ENCODE measurements around the gene RIPOR3.
"Not testable (repeated sequence)": the region's sequence is repeated elsewhere in the genome, so short reads cannot be mapped to it uniquely, and the experiment has no call there.

RIPOR3 gene

DNA sequence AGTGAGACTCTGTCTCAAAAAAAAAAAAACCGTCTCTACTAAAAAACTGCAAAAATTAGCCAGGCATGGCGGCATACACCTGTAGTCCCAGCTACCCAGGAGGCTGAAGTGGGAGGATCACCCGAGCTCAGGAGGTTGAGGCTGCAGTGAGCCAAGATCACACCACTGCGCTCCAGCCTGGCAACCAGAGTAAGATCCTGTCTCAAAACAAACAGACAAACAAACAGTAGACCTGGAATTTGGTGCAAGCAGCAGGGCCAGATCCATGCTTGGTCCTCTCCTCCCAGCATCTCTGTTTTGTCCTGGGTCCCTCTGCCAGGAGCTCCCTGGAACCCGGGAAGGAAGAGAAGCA lies 11.6 kb downstream of the RIPOR3 start:
- no peak for DNase-seq

DNA sequence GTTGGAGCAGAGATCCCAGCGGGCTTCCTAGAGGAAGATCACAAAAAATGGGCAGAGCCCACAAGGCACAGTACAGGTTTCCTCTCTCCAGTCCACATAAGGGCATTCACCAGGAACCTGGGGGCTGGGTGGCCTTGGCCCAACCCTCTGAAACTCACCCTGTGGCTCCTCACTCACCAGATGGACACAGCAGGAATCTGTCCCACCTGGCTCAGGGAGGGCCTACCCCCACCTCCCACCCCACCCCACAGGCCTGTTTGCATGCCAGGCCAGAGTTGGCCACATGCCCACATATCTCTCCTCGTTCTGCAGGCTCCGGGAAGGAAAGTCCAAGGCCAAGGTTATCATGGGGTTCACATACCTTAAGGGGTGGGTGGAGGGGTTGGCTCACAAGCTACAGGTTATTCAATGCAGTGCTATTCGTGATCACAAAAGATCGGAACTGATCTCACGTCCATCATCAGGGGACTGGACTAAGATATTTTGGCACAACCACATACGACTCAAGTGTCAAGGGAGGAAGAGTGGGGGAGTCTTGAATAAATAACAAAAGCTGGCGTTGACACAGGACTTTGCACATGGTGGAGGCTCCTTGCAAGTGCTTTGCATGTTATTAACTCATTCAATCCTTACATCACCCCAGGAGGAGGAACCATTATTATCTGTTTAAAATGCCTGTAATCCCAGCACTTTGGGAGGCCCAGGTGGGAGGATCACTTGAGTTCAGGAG lies 13.0 kb downstream of the RIPOR3 start:
- DNase-seq: no peak

GRCh38 chr20:50676858-50677257 lies 14.5 kb downstream of the RIPOR3 start:
- no peak for DNase-seq

GRCh38 chr20:50676377-50676731 lies 15.0 kb downstream of the RIPOR3 start:
- DNase-seq: not testable (repeated sequence)

DNA sequence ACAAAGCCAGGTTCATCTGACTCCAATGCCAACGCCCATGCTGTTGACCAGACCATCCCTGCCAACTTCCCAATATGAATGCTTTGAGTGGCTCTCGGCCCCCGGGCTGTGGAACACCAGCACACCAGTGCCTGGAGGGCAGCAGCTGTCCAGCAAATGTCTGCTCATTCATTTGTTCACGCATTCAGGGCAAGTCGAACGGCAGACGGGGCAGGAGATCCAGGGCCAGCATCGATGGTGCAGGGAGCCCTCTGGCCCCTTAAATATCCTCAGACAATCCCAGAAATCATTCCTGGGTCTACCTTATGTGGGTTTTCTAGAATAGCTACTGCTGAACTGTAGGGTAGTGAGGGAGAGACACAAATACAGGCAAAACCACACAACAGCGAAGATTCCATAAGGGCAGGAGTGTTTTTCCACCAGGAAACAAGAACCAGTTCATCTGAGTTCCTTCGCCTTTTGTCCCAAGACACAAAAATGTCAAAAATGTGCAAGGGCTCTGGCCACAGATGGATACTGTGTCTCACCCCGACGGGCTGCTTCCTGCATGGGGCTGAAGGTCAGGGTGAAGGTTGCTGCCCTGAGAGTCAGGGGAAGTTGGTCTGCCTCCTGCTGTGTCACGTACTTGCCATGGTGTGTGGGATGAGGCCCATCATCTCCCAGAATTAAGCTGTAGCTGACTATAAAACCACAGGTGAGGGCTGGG lies 15.5 kb downstream of the RIPOR3 start:
- no peak for DNase-seq

- DNase-seq: no peak
Observed at GRCh38 chr20:50674138-50674825, 17.1 kb downstream of the RIPOR3 start.

DNA sequence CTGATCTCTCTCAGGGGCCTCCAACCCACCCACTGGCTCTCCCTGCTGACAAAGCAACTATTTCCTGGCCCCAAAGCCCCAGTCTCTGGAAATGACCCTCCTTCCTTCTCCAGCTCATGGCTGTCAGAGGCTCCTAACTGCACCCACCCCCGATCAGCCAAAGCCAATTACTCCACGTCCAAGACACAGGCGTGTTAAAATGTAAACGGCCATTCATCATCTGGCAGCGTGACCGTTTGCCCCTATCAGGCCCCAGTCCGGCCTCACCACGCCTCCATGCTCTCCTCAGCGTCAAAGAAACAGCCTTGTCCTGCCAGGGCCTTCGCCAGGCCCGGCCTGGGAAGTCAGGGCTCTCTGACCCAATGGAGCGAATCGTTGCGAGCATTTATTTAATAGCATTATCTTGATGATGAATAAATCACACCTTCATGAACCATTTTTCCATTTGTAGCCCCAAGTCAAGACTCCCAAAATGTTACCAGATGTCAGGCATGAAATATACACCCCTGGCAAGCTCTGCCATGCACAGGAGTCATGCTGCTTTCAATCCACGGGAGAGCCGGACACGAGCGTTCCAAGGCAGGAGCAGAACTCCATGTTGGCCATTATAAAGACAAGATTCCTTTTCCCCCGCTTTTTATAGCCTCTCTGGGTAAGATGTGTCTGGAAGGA lies 17.7 kb downstream of the RIPOR3 start:
- DNase-seq: no peak

DNA sequence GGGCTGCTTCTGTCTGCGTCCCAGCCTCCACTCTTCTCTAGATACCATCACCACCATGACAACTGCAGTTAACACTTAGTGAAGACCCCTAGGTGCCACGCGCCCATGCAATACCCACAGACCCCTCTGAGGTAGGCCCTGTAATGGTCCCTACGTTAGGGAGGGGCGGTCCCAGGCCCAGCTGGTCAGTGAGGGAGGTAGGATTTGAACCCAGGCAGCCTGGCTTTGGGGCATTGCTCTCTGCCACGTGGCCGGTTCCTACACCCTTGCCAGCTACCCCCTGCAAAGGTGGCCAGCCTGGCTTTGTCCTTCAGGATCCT lies 18.2 kb downstream of the RIPOR3 start:
- no peak for DNase-seq

GRCh38 chr20:50672400-50673145 lies 18.8 kb downstream of the RIPOR3 start:
- DNase-seq: no peak

DNA sequence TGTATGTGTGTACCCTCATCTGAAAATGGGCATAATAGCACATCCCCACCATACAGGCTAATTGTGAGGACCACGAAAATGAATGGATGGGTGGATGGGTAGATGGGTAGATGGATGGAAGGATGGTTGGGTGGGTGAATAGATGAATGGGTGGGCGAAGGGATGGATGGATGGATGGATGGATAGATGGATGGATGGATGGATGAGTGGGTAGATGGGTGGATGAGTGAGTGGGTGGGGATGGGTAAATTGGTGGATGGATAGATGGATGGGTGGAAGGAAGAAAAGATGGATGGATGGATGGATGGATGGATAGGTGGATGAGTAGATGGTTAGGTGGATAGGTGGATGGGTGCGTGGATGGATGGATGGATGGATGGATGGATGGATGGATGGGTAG lies 19.7 kb downstream of the RIPOR3 start:
- no peak for DNase-seq

GRCh38 chr20:50671010-50671409 lies 20.3 kb downstream of the RIPOR3 start:
- not testable (repeated sequence) for DNase-seq

GRCh38 chr20:50670126-50670862 lies 21.0 kb downstream of the RIPOR3 start:
- DNase-seq: no peak

GRCh38 chr20:50668798-50669197 lies 22.5 kb downstream of the RIPOR3 start:
- DNase-seq: no peak

- DNase-seq: no peak
Observed at GRCh38 chr20:50668326-50668725, 23.0 kb downstream of the RIPOR3 start.

DNA sequence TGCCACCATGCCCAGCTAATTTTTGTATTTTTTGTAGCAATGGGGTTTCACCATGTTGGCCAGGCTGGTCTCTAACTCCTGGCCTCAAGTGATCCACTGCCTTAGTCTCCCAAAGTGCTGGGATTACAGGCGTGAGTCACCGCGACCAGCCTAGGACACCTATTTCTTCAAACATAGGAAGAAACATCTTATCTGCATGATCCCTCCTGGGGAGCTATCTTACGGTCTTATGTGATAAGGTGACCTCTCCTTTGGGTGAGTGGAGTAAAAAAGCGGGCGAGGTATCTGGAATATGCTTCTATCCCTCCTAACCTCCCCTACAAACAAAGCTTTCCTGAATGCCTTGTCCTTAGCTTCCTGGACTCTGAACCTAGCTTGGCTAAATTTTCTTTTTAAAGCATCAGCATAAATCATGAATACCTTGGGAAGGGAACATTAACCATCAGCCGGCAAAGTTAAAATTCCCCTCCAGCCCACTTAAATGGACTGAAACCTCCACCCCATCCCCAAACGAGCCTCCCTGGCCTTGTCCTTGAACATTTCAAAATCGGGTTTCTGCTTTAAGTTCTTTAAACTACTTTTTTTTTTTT lies 24.5 kb downstream of the RIPOR3 start:
- DNase-seq: no peak

DNA sequence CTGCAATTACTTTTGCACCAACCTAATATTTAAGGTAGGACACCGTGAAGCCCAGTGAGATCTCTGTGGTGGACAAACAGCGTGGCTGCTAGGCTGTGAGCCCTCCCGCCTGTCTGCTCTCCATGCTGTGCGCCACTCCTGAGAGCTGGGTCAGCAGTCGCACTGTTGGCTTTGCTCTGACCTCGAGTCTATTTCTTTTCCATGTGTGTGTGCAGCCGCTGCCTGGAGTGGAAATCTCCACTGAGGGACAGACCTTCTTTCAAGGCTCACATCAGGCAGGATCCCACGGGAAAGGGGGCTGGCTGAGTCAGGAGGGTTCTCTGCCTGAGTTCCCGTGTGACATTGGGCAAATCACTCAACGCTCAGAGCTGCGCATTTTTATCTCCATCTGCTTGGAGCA lies 27.1 kb downstream of the RIPOR3 start:
- DNase-seq: no peak

GRCh38 chr20:50663095-50663821 lies 28.1 kb downstream of the RIPOR3 start:
- no peak for DNase-seq

- DNase-seq: no peak
Observed at GRCh38 chr20:50659975-50660670, 31.2 kb downstream of the RIPOR3 start.

- DNase-seq: no peak
Observed at GRCh38 chr20:50658804-50659380, 32.5 kb downstream of the RIPOR3 start.

DNA sequence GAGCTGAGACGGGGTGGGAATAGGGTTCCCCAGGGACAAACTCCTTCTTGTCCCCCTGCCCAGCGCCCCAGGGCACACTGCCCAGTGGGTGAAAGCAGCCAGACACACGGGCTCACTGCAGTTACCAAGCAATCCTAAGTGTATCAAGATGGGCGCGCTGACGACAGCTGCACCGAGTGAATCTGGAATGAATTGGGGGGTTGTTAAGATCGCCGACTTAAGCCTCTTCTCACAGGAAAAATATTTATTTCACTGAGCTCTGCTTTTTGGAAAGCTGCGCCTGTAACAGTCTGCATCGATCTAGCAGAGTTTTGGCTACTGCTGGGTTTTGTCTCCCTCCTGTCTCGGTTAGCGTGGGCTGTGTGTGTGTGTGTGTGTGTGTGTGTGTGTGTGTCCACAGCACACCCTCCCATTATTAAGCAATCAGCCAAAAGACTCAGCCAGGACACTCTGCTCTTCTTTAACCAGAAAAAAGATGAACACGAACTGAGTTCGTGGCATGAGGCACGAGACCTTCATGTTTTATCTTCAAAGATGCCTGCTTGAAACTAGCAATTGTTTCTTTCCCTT lies 35.9 kb downstream of the RIPOR3 start:
- DNase-seq: no peak

Measured in CD4-positive, alpha-beta T cell treated with Interleukin-10 for 1 hour (primary cell).